ENCODE measurements around the gene ABCA1. TPM values are rescaled to one million over a fixed set of nuclear protein-coding genes. Genes with fewer than 3 reads are reported as not detected.
A peak's percentile ranks its signal among the peaks of the same experiment; 100 is the strongest.

The ABCA1 gene
- total RNA-seq, 1 donor, result 73.1 TPM

DNA sequence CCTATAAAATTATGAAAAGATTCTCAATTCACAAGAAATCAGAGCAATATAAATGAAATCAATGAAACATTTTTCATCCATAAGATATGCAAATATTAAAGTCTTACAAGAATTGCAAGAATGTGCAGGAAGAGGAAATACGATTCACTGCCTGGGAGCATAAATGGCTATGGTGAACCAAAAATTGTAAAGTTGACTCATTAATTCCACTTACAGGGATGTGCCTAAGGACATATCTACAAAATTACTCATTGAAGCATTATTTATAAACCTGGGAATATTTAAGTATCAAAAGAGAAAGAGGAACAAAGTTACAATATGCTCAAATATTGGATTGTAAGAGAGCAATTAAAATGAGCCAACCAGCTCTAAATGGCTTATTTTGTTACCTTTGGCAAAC lies 187.3 kb downstream of the ABCA1 start:
- Histone ChIP-seq H3K36me3 (ENCODE audit: insufficient read depth, low read length) (no peaks in the 10 kb centered on the region), H3K27me3 (ENCODE audit: insufficient read depth, low read length) (no peaks in the 10 kb centered on the region), H4K20me1 (ENCODE audit: insufficient read depth, low read length) (no peaks in the 10 kb centered on the region), H2AFZ (ENCODE audit: low read length) (peak overlapping the region; percentile 62), H3K4me1 (ENCODE audit: insufficient read depth, low read length) (peaks cover 6% of the 10 kb centered on the region), H3K79me2 (ENCODE audit: insufficient read depth, low read length) (no peaks in the 10 kb centered on the region), H3K27ac (ENCODE audit: low read depth, low read length) (no peak overlapping the region), H3K9me3 (ENCODE audit: low read depth, low read length) (no peaks in the 10 kb centered on the region), H3K4me2 (ENCODE audit: insufficient read depth, low read length) (peak overlapping the region; percentile 52), H3K4me3 (ENCODE audit: insufficient read depth, low read length) (no peak overlapping the region)
- TF ChIP-seq, protein P1, sequence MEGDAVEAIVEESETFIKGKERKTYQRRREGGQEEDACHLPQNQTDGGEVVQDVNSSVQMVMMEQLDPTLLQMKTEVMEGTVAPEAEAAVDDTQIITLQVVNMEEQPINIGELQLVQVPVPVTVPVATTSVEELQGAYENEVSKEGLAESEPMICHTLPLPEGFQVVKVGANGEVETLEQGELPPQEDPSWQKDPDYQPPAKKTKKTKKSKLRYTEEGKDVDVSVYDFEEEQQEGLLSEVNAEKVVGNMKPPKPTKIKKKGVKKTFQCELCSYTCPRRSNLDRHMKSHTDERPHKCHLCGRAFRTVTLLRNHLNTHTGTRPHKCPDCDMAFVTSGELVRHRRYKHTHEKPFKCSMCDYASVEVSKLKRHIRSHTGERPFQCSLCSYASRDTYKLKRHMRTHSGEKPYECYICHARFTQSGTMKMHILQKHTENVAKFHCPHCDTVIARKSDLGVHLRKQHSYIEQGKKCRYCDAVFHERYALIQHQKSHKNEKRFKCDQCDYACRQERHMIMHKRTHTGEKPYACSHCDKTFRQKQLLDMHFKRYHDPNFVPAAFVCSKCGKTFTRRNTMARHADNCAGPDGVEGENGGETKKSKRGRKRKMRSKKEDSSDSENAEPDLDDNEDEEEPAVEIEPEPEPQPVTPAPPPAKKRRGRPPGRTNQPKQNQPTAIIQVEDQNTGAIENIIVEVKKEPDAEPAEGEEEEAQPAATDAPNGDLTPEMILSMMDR (IDR thresholded peaks at IDR 0.05; ENCODE audit: extremely low read depth, low read depth, low read length), result no peak
- no peak for DNase-seq (ENCODE audit: insufficient read length, low spot score, missing footprints)

DNA sequence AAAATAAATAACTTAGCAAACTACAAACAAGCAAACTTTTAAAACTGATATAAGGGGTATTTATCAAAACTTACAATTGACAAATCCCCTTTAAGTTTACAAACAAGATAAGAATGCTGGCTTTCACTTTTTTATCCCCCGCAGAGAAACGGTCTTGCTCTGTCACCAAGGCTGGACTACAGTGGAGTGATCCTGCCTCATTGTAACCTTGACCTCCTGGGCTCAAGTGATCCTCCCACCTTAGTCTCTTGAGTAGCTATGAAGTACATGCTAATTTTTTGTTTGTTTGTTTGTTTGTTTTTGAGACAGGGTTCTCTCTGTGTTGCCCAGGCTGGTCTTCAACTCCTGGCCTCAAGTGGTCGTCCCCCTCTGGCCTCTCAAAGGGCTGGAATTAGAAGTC lies 189.5 kb downstream of the ABCA1 start:
- H3K27ac ChIP-seq (ENCODE audit: low read depth, low read length), result no peak overlapping the region
- no peaks in the 10 kb centered on the region for H3K36me3 ChIP-seq (ENCODE audit: insufficient read depth, low read length)
- no peaks in the 10 kb centered on the region for H3K27me3 ChIP-seq (ENCODE audit: insufficient read depth, low read length)
- H3K4me3 ChIP-seq (ENCODE audit: insufficient read depth, low read length), result no peak overlapping the region
- no peaks in the 10 kb centered on the region for H3K9me3 ChIP-seq (ENCODE audit: low read depth, low read length)
- DNase-seq (ENCODE audit: insufficient read length, low spot score, missing footprints), result no peak
- H4K20me1 ChIP-seq (ENCODE audit: insufficient read depth, low read length), result no peaks in the 10 kb centered on the region
- H3K79me2 ChIP-seq (ENCODE audit: insufficient read depth, low read length), result no peaks in the 10 kb centered on the region
- H2AFZ ChIP-seq (ENCODE audit: low read length), result no peak overlapping the region
- H3K4me1 ChIP-seq (ENCODE audit: insufficient read depth, low read length), result peaks cover 6% of the 10 kb centered on the region
- H3K4me2 ChIP-seq (ENCODE audit: insufficient read depth, low read length), result no peak overlapping the region
- TF ChIP-seq, protein P1 (IDR thresholded peaks at IDR 0.05; ENCODE audit: extremely low read depth, low read depth, low read length), result no peak

Other genes with a start within 250 kb of the ABCA1 start
- gene OR13D1, start 233.6 kb downstream of the ABCA1 start, total RNA-seq, result not detected in 2 replicates
- 42.7 and 43.9 TPM in 2 replicates for gene NIPSNAP3A, start 180.5 kb downstream of the ABCA1 start, total RNA-seq
- 2.1 and 2.5 TPM in 2 replicates for gene NIPSNAP3B, start 164.0 kb downstream of the ABCA1 start, total RNA-seq

All from osteoblast (primary cell).